Transverse colon (tissue), 3 donors: Measurements from ENCODE around the gene PARVA.

Experiments used
- POLR2A ChIP-seq: fragments of 450-650 bp; IDR thresholded peaks from one replicate; pipeline ENCODE4 v1.6.1; 2016; ENCODE audit warnings: antibody characterized with exemption, mild to moderate bottlenecking, moderate library complexity
- TF ChIP-seq, protein P1 (sequence below), 5 experiments: fragments of 200-600 bp in 3 of 5; fragments of 450-650 bp in 2 of 5; sonication (generic) in 3 of 5; IDR thresholded peaks; 1 replicate in 2 of 5; 2 replicates in 3 of 5; pipeline ENCODE4 v1.5.1; 2016 to 2017; ENCODE audit warnings: antibody characterized with exemption in 5 of 5, inconsistent platforms in 3 of 5, mild to moderate bottlenecking in 2 of 5, moderate library complexity in 1 of 5

DNA sequence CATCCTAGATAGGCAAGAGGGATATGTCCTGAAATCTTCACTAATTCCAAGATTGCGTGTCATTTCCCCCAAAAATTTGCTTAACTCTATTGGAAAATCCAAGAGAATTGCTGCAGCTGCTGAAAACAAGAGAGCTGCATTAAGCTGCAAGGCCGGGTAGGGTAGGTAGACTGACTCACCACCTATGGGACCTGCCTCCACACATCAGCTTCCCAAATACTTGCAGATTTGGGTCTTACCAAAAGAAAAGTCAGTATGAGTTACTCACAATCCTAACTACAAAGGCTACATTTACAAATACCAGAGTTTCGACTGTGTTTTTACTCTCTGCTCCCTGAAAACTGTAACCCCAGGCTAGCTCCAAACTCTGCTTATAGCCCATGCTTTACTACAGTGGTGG lies 154.3 kb downstream of the PARVA start:
- TF ChIP-seq, protein P1, sequence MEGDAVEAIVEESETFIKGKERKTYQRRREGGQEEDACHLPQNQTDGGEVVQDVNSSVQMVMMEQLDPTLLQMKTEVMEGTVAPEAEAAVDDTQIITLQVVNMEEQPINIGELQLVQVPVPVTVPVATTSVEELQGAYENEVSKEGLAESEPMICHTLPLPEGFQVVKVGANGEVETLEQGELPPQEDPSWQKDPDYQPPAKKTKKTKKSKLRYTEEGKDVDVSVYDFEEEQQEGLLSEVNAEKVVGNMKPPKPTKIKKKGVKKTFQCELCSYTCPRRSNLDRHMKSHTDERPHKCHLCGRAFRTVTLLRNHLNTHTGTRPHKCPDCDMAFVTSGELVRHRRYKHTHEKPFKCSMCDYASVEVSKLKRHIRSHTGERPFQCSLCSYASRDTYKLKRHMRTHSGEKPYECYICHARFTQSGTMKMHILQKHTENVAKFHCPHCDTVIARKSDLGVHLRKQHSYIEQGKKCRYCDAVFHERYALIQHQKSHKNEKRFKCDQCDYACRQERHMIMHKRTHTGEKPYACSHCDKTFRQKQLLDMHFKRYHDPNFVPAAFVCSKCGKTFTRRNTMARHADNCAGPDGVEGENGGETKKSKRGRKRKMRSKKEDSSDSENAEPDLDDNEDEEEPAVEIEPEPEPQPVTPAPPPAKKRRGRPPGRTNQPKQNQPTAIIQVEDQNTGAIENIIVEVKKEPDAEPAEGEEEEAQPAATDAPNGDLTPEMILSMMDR (IDR thresholded peaks at IDR 0.05), result no peak
- no peak for TF ChIP-seq POLR2A
